ENCODE results near the gene SPTSSA. TPM values are rescaled to one million over a fixed set of nuclear protein-coding genes. Genes with fewer than 3 reads are reported as not detected.
"Not testable (repeated sequence)": the region's sequence is repeated elsewhere in the genome, so short reads cannot be mapped to it uniquely, and the experiment has no call there.

The SPTSSA gene
- 20.2 and 20.9 TPM in 2 replicates for total RNA-seq (2021)
- percentile 90 among the genes with signal in this experiment for Bru-seq, nascent RNA
- BruChase-seq, experiment 1, labeled RNA remaining after a 2-hour chase: percentile 95 among the genes with signal in this experiment
- percentile 95 among the genes with signal in this experiment for BruChase-seq, experiment 2, labeled RNA remaining after a 6-hour chase
- long read RNA-seq, transcript SPTSSA-201 (2 exons, 2,777 nt): major isoform, 12 of 16 reads
- long read RNA-seq, partial matches to known transcripts: 0 of 16 reads
- long read RNA-seq, other reads (novel, unspliced or antisense): 4 of 16 reads

DNA sequence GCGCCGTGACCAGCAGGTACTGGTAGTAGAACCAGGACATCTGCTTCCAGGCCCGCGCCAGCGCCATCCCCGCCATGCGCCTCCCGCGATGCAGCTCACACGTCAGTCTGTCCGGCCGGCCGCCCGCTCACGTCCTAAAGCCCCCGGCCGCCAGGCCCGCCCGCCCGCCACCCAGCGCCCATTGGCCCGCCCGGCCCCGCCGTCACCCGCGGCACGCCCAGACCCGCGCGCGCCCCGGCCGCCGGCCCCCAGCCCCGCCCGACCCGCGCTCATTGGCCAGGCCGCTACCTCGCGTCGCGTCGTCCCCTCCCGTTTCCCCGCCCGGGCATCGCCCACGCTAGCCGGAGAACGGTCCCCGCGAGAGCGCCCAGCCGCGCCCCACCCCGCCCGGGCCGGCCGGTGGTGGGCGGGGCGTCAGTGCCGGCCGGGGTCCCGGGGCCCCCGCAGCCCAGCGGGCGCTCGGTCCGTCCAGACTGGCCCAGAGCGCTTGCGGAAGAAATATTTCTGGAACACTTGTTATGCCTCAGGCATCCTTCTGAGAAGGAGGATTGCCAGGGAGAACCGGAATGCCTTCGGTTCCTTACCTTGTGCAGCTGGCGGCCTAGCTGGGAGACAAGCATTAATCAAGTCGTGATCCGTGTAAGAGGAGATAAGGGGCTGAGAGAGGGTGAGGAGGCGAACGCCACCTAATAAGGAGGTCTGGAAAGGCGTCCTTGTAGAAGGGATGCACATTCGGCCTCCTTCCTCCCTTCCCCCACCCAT, at the start of gene SPTSSA:
TSS of gene SPTSSA (minus strand) at position 109 of the 762 bp plus-strand sequence. CDS start at position 76, 33 bp downstream.
- DNase-seq (ENCODE audit: low spot score): peak; percentile 94
- POLR2A ChIA-PET (ENCODE audit: low non-redundant PET): interaction anchor here (0.6 kb wide), 1 partner anchor 694 kb away, joined by 3 read pairs; no protein-coding TSS in a partner anchor
- Histone ChIP-seq H3K4me1 (ENCODE audit: insufficient read depth, low read length, poor library complexity, severe bottlenecking) (peaks cover 33% of the 10 kb centered on the region), H3K4me3 (ENCODE audit: low read depth, low read length, poor library complexity, severe bottlenecking) (peak within 1 kb of the TSS; percentile 87), H3K27me3 (replicated peaks; ENCODE audit: insufficient read depth, low read depth, low read length, poor library complexity) (no peaks in the 10 kb centered on the region), H3K36me3 (ENCODE audit: insufficient read depth, low read length, poor library complexity, severe bottlenecking) (peaks cover under 1% of the 10 kb centered on the region), H3K9me3 (ENCODE audit: low read depth, low read length, poor library complexity, severe bottlenecking) (no peaks in the 10 kb centered on the region), H3K27ac (ENCODE audit: low read depth, low read length, poor library complexity, severe bottlenecking) (peak within 1 kb of the TSS; percentile 87)
- CTCF ChIA-PET: no interaction called here
- intact Hi-C loops (cut with micrococcal nuclease; ENCODE audit: unreplicated experiment): no loop called here
- TF ChIP-seq CTCF (conservative IDR thresholded peaks at IDR 0.05; ENCODE audit: low read depth, low read length) (no peak), EZH2 (IDR thresholded peaks at IDR 0.05; ENCODE audit: borderline replicate concordance, low read depth, low read length, poor library complexity, severe bottlenecking) (no peak)
- no TSS peak for BruUV-seq (replicated peaks)

DNA sequence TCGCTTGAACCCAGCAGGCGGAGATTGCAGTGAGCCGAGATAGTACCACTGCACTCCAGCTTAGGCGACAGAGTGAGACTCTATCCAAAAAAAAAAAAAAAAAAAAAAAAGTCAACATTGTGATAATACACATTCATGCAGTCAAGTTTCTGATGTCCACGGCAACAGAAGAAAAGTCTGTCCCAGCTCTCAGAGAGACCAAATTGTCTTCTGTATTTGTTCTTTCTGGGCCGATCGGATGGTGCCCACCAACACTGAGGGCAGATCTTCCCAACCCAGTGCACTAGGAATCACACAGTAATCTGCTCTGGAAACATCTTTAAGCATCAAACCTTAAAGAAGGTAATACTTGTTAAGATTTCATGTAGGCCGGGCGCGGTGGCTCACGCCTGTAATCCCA, 45.8 kb upstream of the SPTSSA start:
- Histone ChIP-seq H3K36me3 (ENCODE audit: insufficient read depth, low read length, poor library complexity, severe bottlenecking) (no peaks in the 10 kb centered on the region), H3K27me3 (replicated peaks; ENCODE audit: insufficient read depth, low read depth, low read length, poor library complexity) (no peaks in the 10 kb centered on the region), H3K4me3 (ENCODE audit: low read depth, low read length, poor library complexity, severe bottlenecking) (no peak overlapping the region), H3K9me3 (ENCODE audit: low read depth, low read length, poor library complexity, severe bottlenecking) (no peaks in the 10 kb centered on the region), H3K4me1 (ENCODE audit: insufficient read depth, low read length, poor library complexity, severe bottlenecking) (no peaks in the 10 kb centered on the region), H3K27ac (ENCODE audit: low read depth, low read length, poor library complexity, severe bottlenecking) (no peak overlapping the region)
- POLR2A ChIA-PET (ENCODE audit: low non-redundant PET): no interaction called here
- CTCF ChIA-PET: no interaction called here
- intact Hi-C loops (cut with micrococcal nuclease; ENCODE audit: unreplicated experiment): no loop called here
- BruUV-seq (replicated peaks): no TSS peak
- TF ChIP-seq EZH2 (IDR thresholded peaks at IDR 0.05; ENCODE audit: borderline replicate concordance, low read depth, low read length, poor library complexity, severe bottlenecking): no peak
- no peak for TF ChIP-seq CTCF (conservative IDR thresholded peaks at IDR 0.05; ENCODE audit: low read depth, low read length)
- DNase-seq (ENCODE audit: low spot score): no peak

- Histone ChIP-seq H3K4me3 (ENCODE audit: low read depth, low read length, poor library complexity, severe bottlenecking) (no peak overlapping the region), H3K4me1 (ENCODE audit: insufficient read depth, low read length, poor library complexity, severe bottlenecking) (no peaks in the 10 kb centered on the region), H3K9me3 (ENCODE audit: low read depth, low read length, poor library complexity, severe bottlenecking) (no peaks in the 10 kb centered on the region), H3K36me3 (ENCODE audit: insufficient read depth, low read length, poor library complexity, severe bottlenecking) (no peaks in the 10 kb centered on the region), H3K27me3 (replicated peaks; ENCODE audit: insufficient read depth, low read depth, low read length, poor library complexity) (no peaks in the 10 kb centered on the region), H3K27ac (ENCODE audit: low read depth, low read length, poor library complexity, severe bottlenecking) (no peak overlapping the region)
- POLR2A ChIA-PET (ENCODE audit: low non-redundant PET): no interaction called here
- DNase-seq (ENCODE audit: low spot score): no peak
- no TSS peak for BruUV-seq (replicated peaks)
- CTCF ChIA-PET: no interaction called here
- intact Hi-C loops (cut with micrococcal nuclease; ENCODE audit: unreplicated experiment): no loop called here
- no peak for TF ChIP-seq EZH2 (IDR thresholded peaks at IDR 0.05; ENCODE audit: borderline replicate concordance, low read depth, low read length, poor library complexity, severe bottlenecking)
- no peak for TF ChIP-seq CTCF (conservative IDR thresholded peaks at IDR 0.05; ENCODE audit: low read depth, low read length)
These were observed 45.4 kb upstream of the SPTSSA start for GRCh38 chr14:34507459-34507858.

DNA sequence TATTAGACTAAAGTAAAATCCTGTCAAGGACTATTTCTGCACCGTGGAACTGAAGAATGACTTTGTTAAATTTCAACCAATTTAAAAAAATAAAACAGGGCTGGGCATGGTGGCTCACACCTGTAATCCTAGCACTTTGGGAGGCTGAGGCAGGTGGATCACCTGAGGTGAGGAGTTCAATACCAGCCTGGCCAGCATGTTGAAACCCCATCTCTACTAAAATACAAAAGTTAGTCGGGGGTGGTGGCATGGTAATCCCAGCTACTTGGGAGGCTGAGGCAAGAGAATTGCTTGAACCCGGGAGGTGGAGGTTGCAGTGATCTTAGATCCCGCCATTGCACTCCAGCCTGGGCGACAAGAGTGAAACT, 43.1 kb upstream of the SPTSSA start:
- CTCF ChIA-PET; BruUV-seq (replicated peaks): not testable (repeated sequence)

GRCh38 chr14:34504027-34504426, 42.0 kb upstream of the SPTSSA start:
- H3K36me3 ChIP-seq (ENCODE audit: insufficient read depth, low read length, poor library complexity, severe bottlenecking); CTCF ChIA-PET; H3K9me3 ChIP-seq (ENCODE audit: low read depth, low read length, poor library complexity, severe bottlenecking); DNase-seq (ENCODE audit: low spot score); intact Hi-C loops (cut with micrococcal nuclease; ENCODE audit: unreplicated experiment); BruUV-seq (replicated peaks); H3K27ac ChIP-seq (ENCODE audit: low read depth, low read length, poor library complexity, severe bottlenecking); H3K4me3 ChIP-seq (ENCODE audit: low read depth, low read length, poor library complexity, severe bottlenecking); H3K27me3 ChIP-seq (replicated peaks; ENCODE audit: insufficient read depth, low read depth, low read length, poor library complexity); H3K4me1 ChIP-seq (ENCODE audit: insufficient read depth, low read length, poor library complexity, severe bottlenecking); POLR2A ChIA-PET (ENCODE audit: low non-redundant PET): not testable (repeated sequence)

More for the DNA sequence above, 43.1 kb upstream of the SPTSSA start:
- DNase-seq (ENCODE audit: low spot score); H3K9me3 ChIP-seq (ENCODE audit: low read depth, low read length, poor library complexity, severe bottlenecking); POLR2A ChIA-PET (ENCODE audit: low non-redundant PET); H3K36me3 ChIP-seq (ENCODE audit: insufficient read depth, low read length, poor library complexity, severe bottlenecking); H3K4me3 ChIP-seq (ENCODE audit: low read depth, low read length, poor library complexity, severe bottlenecking); H3K4me1 ChIP-seq (ENCODE audit: insufficient read depth, low read length, poor library complexity, severe bottlenecking); H3K27me3 ChIP-seq (replicated peaks; ENCODE audit: insufficient read depth, low read depth, low read length, poor library complexity); intact Hi-C loops (cut with micrococcal nuclease; ENCODE audit: unreplicated experiment); H3K27ac ChIP-seq (ENCODE audit: low read depth, low read length, poor library complexity, severe bottlenecking): not testable (repeated sequence)

Data from A673 (cell line).